GM12878 (cell line): ENCODE data around the gene ELAVL1. TPM values are rescaled to one million over a fixed set of nuclear protein-coding genes. Genes with fewer than 3 reads are reported as not detected.

Experiments used
- ATAC-seq: fragments of 200-7000 bp; cut with Tn5 transposase; 3 replicates; pipeline ENCODE4 v1.9.1; 2020; ENCODE audit warnings: mild to moderate bottlenecking, moderate library complexity
- BruUV-seq: library from RNA; stranded (reverse); fragments of 400-500 nt; replicated peaks from 2 replicates; lab custom pipeline; 2021; lab: Mats Ljungman, UMichigan
- CTCF ChIA-PET: fragments of 300-600 bp; sonication (Branson Sonifier 250); formaldehyde crosslinking; extraction: SDS; loops from one replicate; lab custom pipeline; 2021; ENCODE audit warnings: inconsistent platforms; lab: Yijun Ruan, JAX
- POLR2A ChIA-PET: fragments of 350-600 bp; formaldehyde crosslinking; extraction: SDS; loops from one replicate; lab custom pipeline; 2021; ENCODE audit warnings: inconsistent platforms; lab: Charles Lee
- RAD21 ChIA-PET: fragments of 300-600 bp; sonication (Branson Sonifier 250); formaldehyde crosslinking; loops from one replicate; lab custom pipeline; 2023; ENCODE audit warnings: antibody characterized with exemption; ENCODE audit not compliant: unreplicated experiment; lab: Charles Lee
- SMC1A ChIA-PET: fragments of 300-600 bp; sonication (Branson Sonifier 250); formaldehyde crosslinking; loops from one replicate; lab custom pipeline; 2023; ENCODE audit not compliant: unreplicated experiment, uncharacterized antibody; lab: Charles Lee
- DNase-seq: peaks from one replicate; pipeline ENCODE4 v3.0.0-alpha.2; 2011; ENCODE audit warnings: low read depth, low spot score
- FAIRE-seq: peaks from 3 replicates; lab custom pipeline; 2011; peaks lifted over from hg19 to GRCh38; lab: Jason Lieb, UNC
- H2AFZ ChIP-seq: 2 replicates; pipeline ENCODE4 v1.6.0; 2011; ENCODE audit warnings: low read depth, low read length, control low read depth; ENCODE audit not compliant: control insufficient read depth
- H3K27ac ChIP-seq: 2 replicates; pipeline ENCODE4 v1.5.1; 2011; ENCODE audit warnings: control low read depth; ENCODE audit not compliant: control insufficient read depth, insufficient read depth
- H3K27me3 ChIP-seq, 2 experiments: replicated peaks in 1 of 2; 2 replicates each; pipeline versions ENCODE4 v1.6.0 to v1.6.1; 2011; ENCODE audit warnings: low read length in 1 of 2; ENCODE audit not compliant: control insufficient read depth in 2 of 2, insufficient read depth in 2 of 2
- H3K36me3 ChIP-seq, 2 experiments: 2 replicates each; pipeline ENCODE4 v1.5.1; 2011; ENCODE audit warnings: low read length in 1 of 2; ENCODE audit not compliant: control insufficient read depth in 2 of 2, insufficient read depth in 2 of 2
- H3K4me1 ChIP-seq: 2 replicates; pipeline ENCODE4 v1.6.1; 2011; ENCODE audit warnings: mild to moderate bottlenecking, low read length, moderate library complexity, mixed read lengths; ENCODE audit not compliant: control insufficient read depth, insufficient read depth
- H3K4me2 ChIP-seq: 2 replicates; pipeline ENCODE4 v1.6.0; 2011; ENCODE audit warnings: control low read depth; ENCODE audit not compliant: control insufficient read depth, insufficient read depth
- H3K4me3 ChIP-seq: fragments of 200-600 bp; sonication (generic); 2 replicates; pipeline ENCODE4 v1.5.1; 2016
- H3K79me2 ChIP-seq: 2 replicates; pipeline ENCODE4 v1.6.0; 2011; ENCODE audit warnings: low read length; ENCODE audit not compliant: control insufficient read depth, insufficient read depth
- H3K9ac ChIP-seq: 2 replicates; pipeline ENCODE4 v1.8.0; 2011; ENCODE audit warnings: low read length, control low read depth, mixed read lengths; ENCODE audit not compliant: control insufficient read depth, insufficient read depth
- H3K9me3 ChIP-seq: replicated peaks from 3 replicates; pipeline ENCODE4 v1.5.1; 2011; ENCODE audit warnings: mild to moderate bottlenecking, low read length; ENCODE audit not compliant: control insufficient read depth, insufficient read depth
- H4K20me1 ChIP-seq: 2 replicates; pipeline ENCODE4 v1.6.0; 2011; ENCODE audit not compliant: control insufficient read depth, insufficient read depth
- ELK1 ChIP-seq: IDR thresholded peaks from 2 replicates; pipeline ENCODE4 v1.6.1; 2012; ENCODE audit warnings: low read depth, low read length, improper control_type of control experiment
- ZBTB40 ChIP-seq: fragments of 450-650 bp; IDR thresholded peaks from 2 replicates; pipeline ENCODE4 v1.6.1; 2016; ENCODE audit warnings: mild to moderate bottlenecking, moderate library complexity, borderline replicate concordance
- WGBS: methylation state at CpG from one replicate; pipeline ENCODE4 v1.1.6; 2016; ENCODE audit warnings: low lambda C conversion rate; ENCODE audit not compliant: insufficient replicate concordance, insufficient coverage; ENCODE audit errors: missing lambda C conversion rate; 5-methylcytosine and 5-hydroxymethylcytosine counted together
- in situ Hi-C: fragments of 300-500 bp; cut with MboI; formaldehyde crosslinking; loops from 9 replicates; pipeline ENCODE4 v1.14.3; 2018; ENCODE audit warnings: mixed read lengths
- intact Hi-C: fragments of 100-400 bp; cut with micrococcal nuclease; formaldehyde crosslinking; loops from one replicate; pipeline ENCODE4 v1.14.2; 2022; ENCODE audit not compliant: unreplicated experiment
- polyA plus RNA-seq, 11 experiments: library from polyadenylated mRNA; depleted of rRNA in 4 of 11; unstranded in 6 of 11; stranded (reverse) in 5 of 11; fragments of >200 nt; fragmentation: Nextera tagmentation in 4 of 11; fragmentation: Illumina TruSeq in 1 of 11; extraction: Ambion mirVana in 4 of 11; extraction: Trizol in 1 of 11; gene quantifications; 1 replicate in 1 of 11; 2 replicates in 10 of 11; pipeline versions ENCODE4 v1.2.1 to v1.2.3, GENCODE V29; 2011 to 2016; ENCODE audit warnings: inconsistent platforms in 2 of 11, missing spikeins in 2 of 11, low read depth in 1 of 11
- total RNA-seq, 4 experiments: library from RNA; depleted of rRNA in 3 of 4; stranded (reverse); fragments of >200 nt in 3 of 4; fragmentation: Illumina TruSeq in 1 of 4; extraction: Trizol in 1 of 4; gene quantifications; 2 replicates each; pipeline versions ENCODE4 v1.2.1 to v1.2.3, GENCODE V29; 2013 to 2021

The ELAVL1 gene
- total and polyA plus RNA-seq, 10 of the 15 experiments (the other 5 are each of a cell fraction or from before 2014, with no cell fraction given): 7.4 to 155 (median 70.3) TPM

- H3K9ac ChIP-seq: no peak overlapping the region
- H3K36me3 ChIP-seq: peaks cover 21 to 27% of the 10 kb centered on the region in 2 experiments
- no peaks in the 10 kb centered on the region for H3K9me3 ChIP-seq
- DNase-seq: no peak
- ChIA-PET POLR2A (no interaction called here), SMC1A (interaction anchor here (0.6 to 1.6 kb wide), 2 partner anchors 34 to 66 kb away, joined by 3 to 4 read pairs; no protein-coding TSS in a partner anchor), RAD21 (interaction anchor here (0.9 kb wide), 1 partner anchor 51 kb away, joined by 3 read pairs; no protein-coding TSS in a partner anchor), CTCF (interaction anchor here (0.7 to 1.5 kb wide), 7 partner anchors 8 to 196 kb away, joined by 3 to 7 read pairs (median 3); partner anchors contain the start of gene ELAVL1)
- 46% methylated on average over 9 of the region's 9 CpGs for WGBS
- FAIRE-seq: no peak
- H3K79me2 ChIP-seq: peaks cover 70% of the 10 kb centered on the region
- intact Hi-C loops: no loop called here
- H3K4me1 ChIP-seq: peaks cover 17% of the 10 kb centered on the region
- peaks cover 12% of the 10 kb centered on the region for H4K20me1 ChIP-seq
- H3K27me3 ChIP-seq: no peaks in the 10 kb centered on the region
- TF ChIP-seq ZBTB40: peak; percentile 93
- no peak for TF ChIP-seq ELK1
- TF ChIP-seq, all 136 proteins: peak for 1
- BruUV-seq: TSS peak; percentile 14
- Histone ChIP-seq H3K27ac (no peak overlapping the region), H3K4me3 (no peak overlapping the region), H2AFZ (no peak overlapping the region), H3K4me2 (no peak overlapping the region)
- in situ Hi-C loops: no loop called here
- no peak for ATAC-seq
Measured at GRCh38 chr19:7994928-7995809, 10.3 kb downstream of the ELAVL1 start.
